Measurements from ENCODE around the gene PAEP.
A peak's percentile ranks its signal among the peaks of the same experiment; 100 is the strongest.

The PAEP gene

DNA sequence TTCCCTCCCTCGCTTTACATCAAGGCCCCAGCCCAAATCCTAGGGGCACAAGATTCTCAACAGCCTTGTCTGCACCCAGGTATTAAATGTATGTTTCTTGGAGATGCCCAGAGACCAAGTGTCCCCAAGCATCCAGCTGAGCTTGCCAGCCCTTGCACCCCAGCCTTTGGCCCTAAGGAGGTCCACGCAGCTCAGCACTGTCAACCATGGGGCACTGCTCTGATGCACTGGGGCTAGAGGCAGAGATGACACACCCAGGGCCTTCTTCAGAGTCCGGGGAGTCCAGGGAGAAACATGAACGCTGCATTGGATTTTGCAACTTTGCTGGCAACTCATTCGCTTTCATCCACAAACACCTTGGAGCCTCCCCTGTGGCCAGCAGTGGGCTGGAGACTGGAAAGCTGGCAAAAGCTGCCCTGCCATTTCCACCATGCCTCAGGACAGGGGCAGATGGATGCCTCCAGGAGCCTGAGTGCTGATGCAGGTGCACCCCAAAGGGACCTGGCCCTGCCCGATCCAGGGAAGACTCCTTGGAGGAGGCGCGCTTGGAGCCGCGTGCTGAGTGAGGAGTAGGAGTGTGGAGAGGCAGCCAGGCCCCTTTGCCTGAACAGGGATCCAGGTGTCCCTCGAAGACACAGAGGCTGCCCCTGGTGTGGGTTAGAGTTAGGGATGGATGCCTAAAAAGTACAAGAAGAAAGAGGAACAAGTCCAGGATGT is 19.3 kb downstream of the PAEP start:
- DNase-seq: no peak

DNA sequence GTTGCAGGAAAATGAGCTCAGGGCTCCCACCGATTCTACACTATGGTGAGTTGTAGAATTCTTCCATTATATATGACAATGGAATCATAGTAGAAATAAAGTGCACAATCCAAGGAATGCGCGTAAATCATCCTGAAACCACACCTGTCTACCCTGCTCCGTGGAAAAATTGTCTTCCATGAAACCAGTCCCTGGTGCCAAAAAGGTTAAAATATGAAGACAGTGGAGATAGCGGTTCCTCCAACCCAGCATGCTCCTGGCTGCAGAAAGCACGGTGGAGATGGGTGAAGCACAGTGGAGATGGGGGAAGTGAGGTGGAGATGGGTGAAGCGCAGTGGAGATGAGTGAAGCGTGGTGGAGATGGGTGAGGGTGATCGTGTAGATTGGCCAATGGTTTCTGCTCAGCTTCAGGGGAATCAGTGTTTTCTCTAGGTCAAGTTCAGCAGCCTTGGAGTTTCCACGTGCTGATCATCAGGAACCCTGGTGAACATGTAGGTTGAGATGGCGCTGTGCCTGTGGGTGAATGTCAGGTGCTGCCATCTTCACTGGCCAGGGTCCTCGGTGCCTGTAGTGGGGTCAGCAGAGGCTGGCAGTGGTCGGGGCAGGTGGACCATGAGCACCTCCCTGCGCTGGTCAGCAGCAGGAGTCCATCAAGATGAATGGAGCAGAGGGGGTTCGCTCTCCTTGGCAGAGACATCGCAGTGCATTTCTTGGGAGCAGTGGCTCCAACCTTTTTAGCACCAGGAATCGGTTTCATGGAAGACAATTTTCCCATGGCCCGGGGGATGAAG is 20.3 kb downstream of the PAEP start:
- DNase-seq: no peak

DNA sequence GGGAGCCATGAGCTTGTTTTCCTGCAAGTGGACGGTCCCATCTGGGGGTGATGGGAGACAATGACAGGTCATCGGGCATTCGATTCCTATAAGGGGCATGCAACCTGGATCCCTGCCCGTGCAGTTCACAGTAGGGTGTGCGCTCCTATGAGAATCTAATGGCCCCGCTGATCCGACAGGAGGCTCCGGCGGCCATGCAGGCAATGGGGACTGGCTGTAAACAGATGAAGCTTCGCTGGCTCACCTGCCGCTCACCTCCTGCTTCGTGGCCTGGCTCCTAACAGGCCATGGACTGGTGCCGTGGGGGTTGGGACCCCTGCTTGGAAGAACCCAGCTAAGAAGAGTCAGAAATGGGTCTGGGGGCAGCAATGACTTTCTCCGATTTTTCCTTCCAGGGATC is 21.0 kb downstream of the PAEP start:
- no peak for DNase-seq

DNA sequence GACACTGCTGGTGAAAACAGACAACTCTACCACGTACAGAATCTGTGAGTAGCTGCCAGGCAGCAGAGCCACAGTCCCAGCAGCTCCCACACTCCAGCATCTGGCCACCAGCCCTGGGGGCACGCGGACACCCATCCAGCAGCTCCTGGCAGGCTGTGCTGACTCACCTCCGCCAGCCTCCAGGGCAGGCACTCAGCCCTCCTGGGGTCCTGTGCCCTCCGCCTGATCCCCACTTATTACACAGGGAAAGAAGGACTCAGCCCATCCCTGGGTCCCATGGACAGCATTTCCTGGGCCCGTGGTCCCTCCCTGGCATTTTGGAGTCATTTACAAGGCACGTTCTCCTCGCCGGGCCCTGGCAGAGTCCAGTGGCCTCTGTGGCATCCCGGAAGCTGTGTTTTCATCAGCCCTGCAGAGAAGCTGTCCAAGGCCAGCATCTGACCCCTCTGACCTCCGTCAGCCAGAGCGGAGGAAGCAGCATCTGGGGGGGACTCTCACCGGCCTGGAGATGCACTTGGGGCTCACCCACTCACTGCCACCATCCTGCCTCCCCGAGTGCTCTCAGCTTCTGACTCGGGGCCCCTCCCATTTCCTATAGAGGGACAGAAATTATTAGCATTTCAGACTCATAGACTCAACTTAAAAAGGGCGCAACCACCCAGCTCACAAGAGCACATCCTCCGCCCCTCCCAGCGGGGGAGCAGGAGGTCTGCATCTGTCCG is 21.6 kb downstream of the PAEP start:
- DNase-seq: no peak

DNA sequence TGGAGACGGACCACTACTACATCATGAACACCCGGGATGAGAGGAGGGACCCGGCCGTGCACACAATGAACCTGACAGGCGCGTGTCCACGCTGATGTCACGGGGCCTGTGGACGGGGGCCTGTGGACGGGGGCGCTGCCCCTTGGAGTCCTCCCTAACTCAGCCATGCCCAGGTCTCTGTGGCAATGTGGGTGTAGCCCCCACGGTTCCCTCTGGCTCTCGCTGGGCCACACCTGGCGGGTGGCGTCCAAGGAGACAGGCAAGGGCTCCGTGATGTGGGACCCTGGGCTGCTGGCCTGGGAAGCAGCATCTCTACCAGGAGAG is 22.1 kb downstream of the PAEP start:
- DNase-seq: no peak

DNA sequence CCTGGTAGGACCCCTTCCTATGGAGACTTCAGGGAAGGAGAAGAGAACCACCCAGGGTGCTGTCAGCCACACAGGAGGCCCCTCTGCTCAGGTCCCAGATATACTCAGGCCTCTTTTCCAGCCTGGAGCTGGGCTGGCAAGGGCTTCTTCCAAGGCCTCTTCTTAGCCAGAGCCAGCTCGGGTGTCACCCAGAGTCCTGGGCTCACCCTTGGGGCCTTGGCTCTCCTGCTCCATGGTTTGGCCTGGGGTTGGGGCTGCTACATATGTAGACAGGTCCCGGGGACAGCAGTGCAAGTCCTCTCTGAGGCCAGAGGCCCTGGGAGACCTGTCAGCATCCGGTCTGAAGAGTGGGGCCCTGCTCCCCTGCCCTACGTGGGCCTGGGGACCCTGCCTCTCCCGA is 22.8 kb downstream of the PAEP start:
- no peak for DNase-seq

DNA sequence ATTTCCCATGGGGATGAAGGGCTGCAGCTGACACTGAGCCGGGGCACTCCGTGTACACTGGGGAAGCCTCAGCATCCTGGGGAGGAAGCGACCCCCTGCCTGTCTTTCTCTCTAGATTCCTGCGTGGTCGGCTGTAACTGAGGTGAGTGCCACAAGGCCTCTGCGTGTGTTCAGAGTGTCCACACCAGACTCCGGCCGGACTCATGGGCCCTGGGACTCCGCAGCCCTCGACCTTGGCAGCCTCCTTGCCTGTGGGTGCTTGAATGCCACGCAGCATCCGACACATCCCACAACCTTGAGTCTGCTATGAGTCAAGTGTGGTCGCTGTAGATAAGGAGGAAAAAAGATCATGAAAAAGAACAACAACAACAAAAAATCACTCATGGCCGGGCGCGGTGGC is 23.4 kb downstream of the PAEP start:
- no peak for DNase-seq

DNA sequence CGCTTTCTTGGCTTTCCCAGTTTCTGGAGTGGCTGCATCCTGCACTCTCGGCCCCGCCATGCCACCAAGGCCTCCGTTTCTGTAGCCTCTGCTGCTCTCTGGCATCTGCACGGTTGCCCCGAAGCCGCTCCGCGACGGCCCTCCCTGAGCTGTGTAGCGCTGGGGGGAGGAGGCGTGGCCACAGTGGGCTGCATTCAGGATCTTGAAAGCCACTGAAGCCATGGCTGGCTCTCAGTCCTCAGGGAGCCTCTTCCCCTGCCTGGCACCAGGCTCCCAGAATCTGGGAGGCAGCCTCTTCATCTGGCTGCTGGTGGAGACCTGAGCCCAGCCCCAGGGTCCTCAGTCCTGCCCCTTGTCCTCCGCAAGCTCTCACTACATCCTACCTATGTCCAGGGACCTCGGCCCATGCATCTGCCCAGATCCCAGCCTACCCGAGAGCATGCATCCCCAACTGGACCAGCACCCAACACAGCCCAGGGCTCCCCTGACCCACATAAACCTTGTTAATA is 25.1 kb downstream of the PAEP start:
- no peak for DNase-seq

DNA sequence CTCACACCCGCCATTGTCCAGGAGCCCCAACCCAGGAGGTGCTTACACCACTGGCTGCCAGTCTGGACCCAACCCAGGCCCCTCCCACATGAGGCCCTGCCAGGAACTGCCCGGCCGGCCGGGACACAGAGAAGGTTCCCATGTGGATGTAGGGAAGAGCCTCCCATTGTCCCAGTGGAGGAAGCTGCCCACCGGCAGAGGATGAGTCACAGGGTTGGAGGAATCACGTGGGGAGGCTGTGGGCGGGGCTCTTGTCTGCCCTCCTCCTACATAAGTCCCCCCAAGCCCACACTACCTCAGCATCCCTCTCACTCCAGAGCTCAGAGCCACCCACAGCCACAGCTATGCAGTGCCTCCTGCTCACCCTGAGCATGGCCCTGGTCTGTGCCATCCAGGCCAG is 26.1 kb downstream of the PAEP start:
- no peak for DNase-seq

DNA sequence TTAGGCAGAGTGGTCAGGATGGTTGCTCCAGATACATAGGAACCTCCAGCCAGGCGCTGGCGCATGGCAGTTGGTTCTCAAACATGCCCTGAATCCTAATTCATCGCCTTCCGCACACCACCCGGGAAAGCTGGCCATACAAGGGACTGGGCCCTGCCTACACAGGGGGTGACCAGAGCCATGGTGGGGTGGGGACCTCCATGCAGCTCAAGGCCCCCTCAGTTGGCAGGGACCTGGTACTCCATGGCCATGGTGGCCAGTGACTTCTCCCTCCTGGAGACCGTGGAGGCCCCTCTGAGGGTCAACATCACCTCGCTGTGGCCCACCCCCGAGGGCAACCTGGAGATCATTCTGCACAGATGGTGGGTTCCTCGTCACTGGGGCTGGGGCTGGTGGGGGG is 26.8 kb downstream of the PAEP start:
- DNase-seq: no peak

DNA sequence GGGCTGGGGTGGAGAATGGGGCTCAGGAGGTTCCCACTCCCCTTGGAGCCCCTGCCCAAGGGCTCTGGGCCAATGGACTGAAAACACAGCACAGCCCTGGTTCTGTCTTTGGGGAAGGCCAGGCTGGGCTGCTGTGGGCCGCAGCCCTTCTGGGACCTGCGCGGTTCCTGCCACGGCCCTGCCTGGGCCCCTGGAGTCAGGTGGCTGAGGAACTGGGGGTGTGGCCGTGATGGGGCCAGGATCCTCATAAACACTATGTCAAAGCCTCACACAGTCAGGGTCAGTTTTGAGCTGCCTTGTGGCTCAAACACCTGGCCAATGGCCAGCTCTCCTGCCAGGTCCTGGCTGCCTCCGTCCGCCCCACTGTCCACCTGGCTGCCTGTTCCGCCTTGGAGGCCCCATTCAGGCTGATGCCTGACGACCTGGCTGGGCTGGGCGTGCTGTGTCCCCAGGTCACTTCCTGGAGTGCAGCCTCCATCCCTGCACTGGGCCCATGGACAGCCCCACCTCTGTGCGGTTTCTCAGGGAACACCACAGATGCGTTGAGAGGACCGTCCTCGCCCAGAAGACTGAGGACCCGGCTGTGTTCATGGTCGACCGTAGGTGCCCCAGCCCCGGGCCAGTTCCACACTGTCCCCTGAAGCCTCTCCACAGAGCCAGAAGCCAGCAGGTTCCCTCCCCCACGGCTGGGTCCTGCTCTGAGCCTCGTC is 27.5 kb downstream of the PAEP start:
- DNase-seq: no peak

DNA sequence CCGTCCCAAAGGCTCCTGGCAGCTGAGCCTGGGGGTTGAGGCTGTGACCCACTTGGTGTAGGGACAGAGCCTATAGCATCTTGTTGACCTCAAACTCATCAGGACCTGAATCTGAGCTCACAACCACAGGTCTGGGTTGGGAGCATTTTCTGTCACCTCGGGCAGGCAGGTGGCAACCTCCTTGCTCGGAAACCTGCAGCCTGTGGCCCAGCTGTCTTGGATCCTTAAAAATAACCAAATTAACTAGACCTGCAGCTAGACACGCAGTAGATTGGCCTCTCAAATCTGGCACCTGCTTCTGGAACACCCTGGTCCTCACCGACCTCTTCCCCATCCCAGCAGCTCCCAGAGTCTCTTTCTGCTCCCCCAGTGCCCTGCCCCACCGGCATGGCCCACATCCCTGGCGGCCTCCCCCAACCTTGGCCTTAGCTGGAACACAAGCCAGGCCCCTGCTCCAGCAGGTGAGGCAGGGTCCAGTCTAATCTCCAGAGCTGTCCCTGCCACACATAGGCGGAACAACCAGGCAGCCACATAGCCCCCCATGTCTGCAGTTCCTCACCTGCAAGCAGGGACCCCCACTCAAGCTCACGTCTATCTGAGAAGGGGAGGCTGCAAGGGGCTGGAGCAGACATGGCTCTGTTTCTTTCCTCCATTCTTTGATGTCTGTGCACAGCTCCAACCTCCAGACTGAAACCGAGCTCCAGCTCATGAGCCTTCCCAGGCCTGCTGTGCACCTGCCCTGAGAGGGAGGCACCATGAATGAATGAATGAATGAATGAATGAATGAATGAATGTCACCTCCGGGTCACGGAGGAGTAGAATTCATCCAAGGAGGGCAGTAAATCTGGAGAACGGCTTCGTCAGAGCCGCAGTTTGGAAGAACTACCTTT is 28.3 kb downstream of the PAEP start:
- no peak for DNase-seq

DNA sequence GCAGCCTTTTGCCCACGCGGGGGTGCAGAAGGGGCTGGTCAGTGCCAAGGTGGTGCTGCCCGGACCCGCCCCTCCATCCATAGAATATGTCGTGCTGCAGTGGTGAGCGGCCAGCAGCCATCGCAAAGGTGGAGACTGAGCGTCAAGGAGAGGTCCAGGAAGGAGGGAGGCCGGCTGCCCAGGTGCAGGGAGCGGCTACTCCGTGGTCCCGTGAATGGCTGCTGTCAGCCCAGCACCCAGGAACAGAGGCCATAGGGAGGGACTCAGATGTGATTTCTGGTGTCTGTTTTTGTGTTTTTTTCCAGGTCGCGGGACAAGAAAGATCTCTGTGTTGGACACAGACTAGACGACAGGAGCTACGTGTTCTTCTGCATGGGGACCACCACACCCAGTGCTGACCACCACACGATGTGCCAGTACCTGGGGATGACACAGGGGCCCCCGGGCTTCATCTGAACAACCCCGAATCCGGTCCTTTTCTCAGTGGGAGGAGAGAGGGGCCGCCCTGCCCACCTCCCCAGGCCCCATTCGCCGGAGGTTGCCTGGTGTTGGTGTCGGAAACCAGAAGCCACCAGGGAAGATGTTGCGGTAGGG is 29.0 kb downstream of the PAEP start:
- DNase-seq: no peak

DNA sequence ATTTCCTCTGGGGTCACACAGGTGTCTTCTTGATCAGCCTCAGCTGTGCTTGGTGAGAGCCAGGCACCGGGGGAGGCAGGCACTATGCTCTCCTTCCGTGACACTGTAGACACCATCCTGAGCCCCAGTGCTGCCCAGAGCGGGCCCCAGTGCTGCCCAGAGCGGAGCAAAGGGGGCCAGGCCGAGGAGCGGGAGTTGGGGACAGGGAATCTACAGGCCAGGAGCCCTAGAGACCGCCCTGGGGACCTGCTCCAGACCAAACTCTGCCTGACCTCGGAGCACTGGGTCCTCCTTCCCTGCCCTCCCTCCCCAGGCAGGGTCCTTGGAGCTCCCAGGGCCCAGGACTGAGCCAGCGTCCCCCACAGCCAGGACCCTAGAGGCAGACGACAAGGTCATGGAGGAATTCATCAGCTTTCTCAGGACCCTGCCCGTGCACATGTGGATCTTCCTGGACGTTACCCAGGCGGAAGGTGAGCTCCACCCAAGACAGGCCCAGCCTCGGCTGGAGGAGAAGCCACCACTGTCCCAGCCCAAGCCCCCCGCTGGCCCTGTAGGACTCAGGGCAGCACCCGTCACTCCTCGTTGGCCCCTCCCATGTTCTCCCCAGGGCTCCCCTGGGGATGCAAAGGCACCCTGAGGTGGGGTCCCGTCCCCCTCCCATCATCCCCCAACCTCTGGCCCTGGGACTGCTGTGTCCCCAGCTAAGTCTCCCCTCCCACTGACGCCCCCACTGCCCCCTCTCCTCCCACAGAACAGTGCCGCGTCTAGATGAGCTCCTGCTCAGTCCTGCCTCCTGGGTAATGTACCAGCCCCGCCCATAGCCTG is 30.2 kb downstream of the PAEP start:
- DNase-seq: no peak

DNA sequence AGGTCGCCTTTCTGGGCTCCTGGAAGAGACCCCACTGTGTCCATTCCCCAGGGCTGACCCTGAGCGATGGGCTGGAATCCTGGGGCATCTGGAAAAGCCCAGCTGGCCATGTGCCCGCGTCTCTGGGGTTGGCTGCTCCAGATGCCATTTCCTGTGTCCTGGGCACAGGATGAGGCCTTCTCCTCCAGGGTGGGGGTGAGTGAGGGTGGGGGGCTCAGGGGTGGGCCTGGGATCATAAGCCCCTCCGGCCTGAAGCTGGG is 30.7 kb downstream of the PAEP start:
- DNase-seq: no peak

DNA sequence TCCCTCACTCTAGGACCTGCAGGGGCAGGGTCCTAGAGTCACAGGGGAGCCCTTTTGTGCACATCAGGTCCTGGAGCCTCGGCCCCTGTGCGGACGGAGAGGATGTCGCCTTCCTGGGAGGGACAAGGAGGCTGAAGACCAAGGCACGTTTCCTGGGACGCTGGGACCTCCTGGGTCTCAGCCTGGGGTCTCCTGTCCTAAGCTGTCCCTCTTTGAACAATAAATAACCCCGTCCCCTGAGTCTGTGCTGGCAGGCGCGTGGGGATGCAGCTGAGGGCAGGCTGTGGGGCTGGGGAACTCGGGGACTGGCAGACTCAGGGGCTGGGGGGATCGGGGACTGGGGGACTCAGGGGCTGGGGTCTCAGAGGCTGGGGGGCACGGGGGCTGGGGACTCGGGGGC is 31.1 kb downstream of the PAEP start:
- no peak for DNase-seq

DNA sequence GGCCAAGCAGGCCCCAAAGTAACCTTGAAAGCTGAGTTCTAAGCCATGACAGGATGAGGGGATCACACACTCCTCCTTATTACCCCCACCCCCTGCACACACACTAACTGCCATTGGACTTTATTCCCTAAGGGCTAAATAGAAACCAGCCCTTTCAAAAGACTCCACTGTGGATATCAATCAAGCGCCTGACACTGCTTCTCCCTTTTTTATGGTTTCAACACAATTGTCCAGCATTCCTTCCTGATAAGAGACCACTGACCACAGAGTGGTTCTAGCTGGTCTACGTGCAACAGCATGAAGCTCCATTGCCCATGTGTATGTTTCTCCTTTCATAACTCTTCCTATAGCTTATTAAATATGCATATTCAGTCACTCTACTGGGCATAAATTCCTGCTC is 34.7 kb downstream of the PAEP start:
- DNase-seq: no peak

DNA sequence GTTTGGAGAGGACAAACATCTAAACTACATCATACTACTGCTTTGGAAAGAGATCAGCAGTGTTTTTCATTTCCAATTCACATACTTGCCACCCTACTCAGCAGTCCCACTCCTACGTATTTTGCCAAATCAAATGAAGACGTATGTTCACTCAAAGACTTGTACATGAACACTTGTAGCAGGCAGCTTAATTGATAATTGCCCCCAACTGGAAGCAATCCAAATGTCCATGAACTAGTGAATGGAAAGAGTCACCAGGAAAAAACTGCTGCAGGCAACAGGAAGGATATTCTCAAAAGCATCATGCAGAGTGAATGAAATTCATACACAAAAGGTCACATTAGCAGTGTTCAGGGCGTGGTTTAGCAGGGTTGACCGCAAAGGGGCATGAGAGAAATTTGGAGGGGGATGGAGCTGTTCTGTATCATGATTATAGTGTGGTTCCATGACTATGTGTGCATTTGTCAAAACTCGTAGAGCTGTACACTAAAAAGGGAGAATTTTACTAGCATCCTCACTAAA is 38.8 kb downstream of the PAEP start:
- DNase-seq: peak; percentile 29

DNA sequence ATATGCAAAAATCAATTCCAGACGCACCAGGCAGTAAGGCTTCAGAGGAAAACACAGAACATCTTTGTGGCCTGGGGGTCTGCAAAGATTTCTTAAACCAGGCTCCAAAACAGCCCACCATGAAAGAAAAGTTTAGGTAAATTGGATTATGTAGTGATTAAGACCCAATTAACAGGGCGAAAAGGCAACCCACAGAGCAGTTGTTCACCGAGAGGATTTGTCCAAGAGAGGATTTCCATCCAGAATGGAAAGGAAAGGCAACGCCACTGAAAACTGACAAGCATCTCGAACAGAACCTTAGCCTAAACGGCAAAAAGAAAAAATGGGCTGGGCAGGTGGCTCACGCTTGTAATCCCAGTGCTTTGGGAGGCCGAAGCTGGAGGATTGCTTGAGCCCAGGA is 40.4 kb downstream of the PAEP start:
- DNase-seq: no peak

DNA sequence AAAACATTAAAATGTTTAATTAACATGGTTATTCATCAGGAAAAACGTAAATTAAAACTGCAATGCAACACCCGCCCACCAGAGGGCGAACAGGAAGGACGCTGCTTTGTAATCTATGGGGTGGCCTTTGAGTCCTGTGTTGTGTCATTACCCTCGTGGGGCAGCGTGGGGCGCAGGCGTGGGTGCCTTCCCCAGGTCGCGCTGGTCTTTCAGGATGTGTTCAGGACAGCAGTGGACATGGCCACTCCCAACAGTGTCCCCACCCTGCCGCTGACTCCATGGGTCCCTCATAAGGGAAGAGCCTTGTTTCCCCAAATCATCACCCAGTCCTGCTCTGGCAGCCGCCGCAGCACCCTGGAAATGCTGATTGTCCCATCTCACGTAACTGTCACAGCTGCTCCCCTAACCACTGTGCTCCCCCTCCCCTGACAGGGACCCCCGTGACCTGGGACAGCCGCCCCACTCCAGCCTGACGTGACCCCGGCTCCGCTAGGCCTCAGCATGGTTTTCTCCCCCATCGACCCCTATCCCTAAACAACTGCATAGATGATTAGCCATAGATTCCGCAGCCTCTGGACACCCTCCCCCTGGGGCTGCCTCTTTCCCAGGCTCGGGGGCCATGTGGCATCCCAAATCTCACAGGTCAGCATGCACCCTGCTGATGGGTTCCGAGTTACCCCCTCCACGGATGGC is 41.4 kb downstream of the PAEP start:
- DNase-seq: no peak

Measured in NCI-H1105 treated with DMSO at 0.1 percent for 48 hours (cell line).